ENCODE data around the gene SOCS4.
"Not testable (repeated sequence)": the region's sequence is repeated elsewhere in the genome, so short reads cannot be mapped to it uniquely, and the experiment has no call there.

SOCS4 gene

GRCh38 chr14:55015006-55015405, 12.0 kb upstream of the SOCS4 start:
- H3K79me2 ChIP-seq (ENCODE audit: insufficient read depth, low read length) = peaks cover 67% of the 10 kb centered on the region
- no peak overlapping the region for H3K4me3 ChIP-seq (ENCODE audit: insufficient read depth, low read length, poor library complexity, severe bottlenecking)
- no peaks in the 10 kb centered on the region for H3K9me3 ChIP-seq (ENCODE audit: insufficient read depth, low read length)
- no peak overlapping the region for H3K27ac ChIP-seq (ENCODE audit: low read depth, low read length)
- H3K36me3 ChIP-seq (ENCODE audit: low read length) = peaks cover 34% of the 10 kb centered on the region
- no peak for TF ChIP-seq CTCF (IDR thresholded peaks at IDR 0.05; ENCODE audit: insufficient read depth, low read length, poor library complexity, severe bottlenecking)
- TF ChIP-seq EZH2phosphoT487 (conservative IDR thresholded peaks at IDR 0.05; ENCODE audit: low read length) = no peak
- H4K20me1 ChIP-seq (ENCODE audit: low read depth, low read length) = 0 out of 2 replicates have a peak, but pooled peaks cover 5% of the 10 kb centered on the region
- no peak overlapping the region for H2AFZ ChIP-seq (ENCODE audit: low read depth, low read length, severe bottlenecking)
- H3K9me2 ChIP-seq (replicated peaks; ENCODE audit: insufficient read depth, low read length) = no peaks in the 10 kb centered on the region
- no peaks in the 10 kb centered on the region for H3K27me3 ChIP-seq (ENCODE audit: low read length)
- H3K9ac ChIP-seq (ENCODE audit: low read length) = no peak overlapping the region
- H3F3A ChIP-seq (ENCODE audit: insufficient read depth) = peaks cover 5% of the 10 kb centered on the region; the same call in 1 of the 2 replicates
- H3K4me2 ChIP-seq (ENCODE audit: low read depth, low read length, poor library complexity, severe bottlenecking) = no peak overlapping the region

GRCh38 chr14:55019968-55020554, 7.0 kb upstream of the SOCS4 start:
- no peak for TF ChIP-seq CTCF (IDR thresholded peaks at IDR 0.05; ENCODE audit: insufficient read depth, low read length, poor library complexity, severe bottlenecking)
- H3K79me2 ChIP-seq (ENCODE audit: insufficient read depth, low read length) = peaks cover 80% of the 10 kb centered on the region
- no peak overlapping the region for H2AFZ ChIP-seq (ENCODE audit: low read depth, low read length, severe bottlenecking)
- H3K9me3 ChIP-seq (ENCODE audit: insufficient read depth, low read length) = no peaks in the 10 kb centered on the region
- H3K27ac ChIP-seq (ENCODE audit: low read depth, low read length) = no peak overlapping the region
- 0 out of 2 replicates have a peak, but pooled peaks cover 5% of the 10 kb centered on the region for H4K20me1 ChIP-seq (ENCODE audit: low read depth, low read length)
- H3K9ac ChIP-seq (ENCODE audit: low read length) = no peak overlapping the region
- H3K4me3 ChIP-seq (ENCODE audit: insufficient read depth, low read length, poor library complexity, severe bottlenecking) = no peak overlapping the region
- no peak overlapping the region for H3K4me2 ChIP-seq (ENCODE audit: low read depth, low read length, poor library complexity, severe bottlenecking)
- H3K36me3 ChIP-seq (ENCODE audit: low read length) = peaks cover 7% of the 10 kb centered on the region; the same call in 1 of the 2 replicates
- H3F3A ChIP-seq (ENCODE audit: insufficient read depth) = peaks cover 5% of the 10 kb centered on the region; the same call in 1 of the 2 replicates
- H3K27me3 ChIP-seq (ENCODE audit: low read length) = no peaks in the 10 kb centered on the region
- no peaks in the 10 kb centered on the region for H3K9me2 ChIP-seq (replicated peaks; ENCODE audit: insufficient read depth, low read length)

DNA sequence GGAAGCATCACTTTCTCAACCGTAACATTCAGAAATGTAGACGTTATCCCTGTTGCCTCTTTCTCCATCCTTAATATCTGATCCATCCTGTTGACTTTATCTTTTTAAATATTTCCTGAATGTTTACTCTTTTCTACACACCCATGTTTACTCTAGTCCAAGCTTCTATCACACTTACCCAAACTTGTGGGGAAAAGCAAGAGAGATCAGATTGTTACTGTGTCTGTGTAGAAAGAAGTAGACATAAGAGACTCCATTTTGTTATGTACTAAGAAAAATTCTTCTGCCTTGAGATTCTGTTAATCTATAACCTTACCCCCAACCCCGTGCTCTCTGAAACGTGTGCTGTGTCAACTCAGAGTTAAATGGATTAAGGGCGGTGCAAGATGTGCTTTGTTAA, 2.7 kb upstream of the SOCS4 start:
- H3K9ac ChIP-seq (ENCODE audit: low read length); H3K4me2 ChIP-seq (ENCODE audit: low read depth, low read length, poor library complexity, severe bottlenecking); H3K36me3 ChIP-seq (ENCODE audit: low read length); H3K27ac ChIP-seq (ENCODE audit: low read depth, low read length); H2AFZ ChIP-seq (ENCODE audit: low read depth, low read length, severe bottlenecking); H3F3A ChIP-seq (ENCODE audit: insufficient read depth); H3K9me3 ChIP-seq (ENCODE audit: insufficient read depth, low read length); H3K9me2 ChIP-seq (replicated peaks; ENCODE audit: insufficient read depth, low read length); H3K27me3 ChIP-seq (ENCODE audit: low read length); H3K4me3 ChIP-seq (ENCODE audit: insufficient read depth, low read length, poor library complexity, severe bottlenecking): not testable (repeated sequence)
- Histone ChIP-seq H3K79me2 (ENCODE audit: insufficient read depth, low read length) (peaks cover 88% of the 10 kb centered on the region), H4K20me1 (ENCODE audit: low read depth, low read length) (peaks cover 10% of the 10 kb centered on the region; the same call in 1 of the 2 replicates)

- H3K36me3 ChIP-seq (ENCODE audit: low read length) = peaks cover 3% of the 10 kb centered on the region; the same call in 1 of the 2 replicates
- no peaks in the 10 kb centered on the region for H3K9me2 ChIP-seq (replicated peaks; ENCODE audit: insufficient read depth, low read length)
- H3F3A ChIP-seq (ENCODE audit: insufficient read depth) = no peaks in the 10 kb centered on the region
- peak overlapping the region; percentile 91 for H3K4me2 ChIP-seq (ENCODE audit: low read depth, low read length, poor library complexity, severe bottlenecking)
- peak overlapping the region; percentile 97 for H3K4me3 ChIP-seq (ENCODE audit: insufficient read depth, low read length, poor library complexity, severe bottlenecking)
- TF ChIP-seq CTCF (IDR thresholded peaks at IDR 0.05; ENCODE audit: insufficient read depth, low read length, poor library complexity, severe bottlenecking) (no peak), EZH2phosphoT487 (conservative IDR thresholded peaks at IDR 0.05; ENCODE audit: low read length) (no peak)
- H3K9ac ChIP-seq (ENCODE audit: low read length) = peak overlapping the region; percentile 92
- peaks cover 88% of the 10 kb centered on the region for H3K79me2 ChIP-seq (ENCODE audit: insufficient read depth, low read length)
- H3K27ac ChIP-seq (ENCODE audit: low read depth, low read length) = peak overlapping the region; percentile 68; the same call in 1 of the 2 replicates
- H4K20me1 ChIP-seq (ENCODE audit: low read depth, low read length) = peaks cover 21% of the 10 kb centered on the region; the same call in 1 of the 2 replicates
- no peaks in the 10 kb centered on the region for H3K9me3 ChIP-seq (ENCODE audit: insufficient read depth, low read length)
- H2AFZ ChIP-seq (ENCODE audit: low read depth, low read length, severe bottlenecking) = no peak overlapping the region
- no peaks in the 10 kb centered on the region for H3K27me3 ChIP-seq (ENCODE audit: low read length)
Observed at GRCh38 chr14:55025948-55026347, 1.1 kb upstream of the SOCS4 start.

All from SU-DHL-6 (cell line).